ENCODE data around the gene P3H3.

Gene P3H3

DNA sequence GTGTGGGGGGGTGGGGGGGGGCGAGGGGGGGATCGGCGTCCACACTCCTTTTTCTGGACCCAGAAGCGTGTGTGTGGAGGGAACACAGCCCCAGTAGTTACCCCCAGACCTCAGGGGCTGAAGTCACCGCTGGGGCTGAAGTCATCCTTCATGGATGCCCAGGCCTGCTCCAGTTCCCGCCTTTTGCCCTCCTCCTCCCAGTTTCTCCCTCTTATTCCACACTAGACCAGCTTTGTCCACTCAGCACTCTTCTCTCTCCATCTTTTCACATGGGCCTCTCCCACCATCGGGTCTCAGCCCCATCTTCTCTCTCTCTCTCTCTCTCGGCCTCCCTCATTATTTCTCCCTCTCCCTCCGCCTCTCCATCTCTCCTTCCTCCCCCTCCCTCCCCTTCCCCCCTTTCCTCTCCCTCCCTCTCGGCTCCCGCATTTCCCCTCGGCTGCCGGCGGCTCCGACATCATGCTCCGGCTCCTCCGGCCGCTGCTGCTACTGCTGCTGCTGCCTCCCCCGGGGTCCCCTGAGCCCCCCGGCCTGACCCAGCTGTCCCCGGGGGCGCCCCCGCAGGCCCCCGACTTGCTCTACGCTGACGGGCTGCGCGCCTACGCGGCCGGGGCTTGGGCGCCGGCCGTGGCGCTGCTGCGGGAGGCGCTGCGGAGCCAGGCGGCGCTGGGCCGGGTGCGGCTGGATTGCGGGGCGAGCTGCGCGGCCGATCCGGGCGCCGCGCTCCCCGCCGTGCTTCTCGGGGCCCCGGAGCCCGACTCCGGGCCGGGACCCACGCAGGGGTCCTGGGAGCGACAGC lies at the start of gene P3H3:
Gene P3H3 (plus strand): TSS at position 426 of the 799 bp plus-strand sequence. CDS start 34 bp downstream, at position 460.
- DNase-seq (ENCODE audit: low read depth in 1 of 2, low spot score in 1 of 2) = no peak

DNA sequence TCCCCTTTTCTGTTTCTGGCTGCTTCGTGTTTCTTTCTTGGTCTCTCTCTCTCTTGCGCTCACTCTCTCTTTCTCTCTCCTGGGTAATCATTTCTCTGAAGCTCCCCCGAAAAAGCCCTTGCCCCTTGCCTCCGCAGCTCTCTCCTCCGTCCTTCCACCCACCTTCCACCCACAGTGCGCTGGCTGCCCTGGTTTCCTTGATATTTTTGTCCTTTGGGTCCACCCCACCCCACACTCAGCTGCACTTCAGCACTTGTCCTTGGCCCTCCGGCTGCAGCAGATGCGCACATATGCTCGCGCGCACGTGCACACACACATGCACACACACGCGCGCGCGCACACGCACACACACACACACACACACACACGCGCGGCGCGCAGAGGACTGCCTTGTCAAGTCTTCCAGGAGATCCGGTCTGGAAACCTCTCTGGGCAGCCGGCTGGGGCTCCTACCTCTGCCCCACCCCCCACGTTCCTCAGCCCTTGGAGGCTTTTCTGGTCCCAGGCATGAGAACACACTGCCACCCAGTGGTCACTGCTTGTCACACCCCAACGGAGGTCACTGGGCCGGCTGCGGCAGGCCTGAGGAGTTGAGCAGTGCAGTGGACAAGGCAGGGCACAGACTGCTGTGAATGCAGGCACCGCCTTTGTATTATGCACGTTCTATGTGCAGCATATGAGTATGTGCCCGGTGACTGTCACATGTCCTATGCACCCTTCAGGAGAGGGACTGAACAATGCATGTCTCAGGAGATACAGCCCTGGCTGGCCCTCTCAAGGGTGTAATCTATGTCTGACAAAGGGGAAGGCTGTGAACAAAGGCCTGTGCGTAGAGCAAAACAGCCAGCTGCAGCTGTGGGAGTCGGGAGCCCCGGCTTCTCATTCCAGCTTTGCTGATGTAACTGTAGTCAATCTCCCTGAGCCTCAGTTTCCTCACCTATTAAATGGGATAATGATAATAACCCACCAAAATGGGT lies 49.3 kb upstream of the P3H3 start:
- DNase-seq (ENCODE audit: low read depth in 1 of 2, low spot score in 1 of 2) = peak; percentile 77 to 86

GRCh38 chr12:6779708-6780432 lies 48.3 kb upstream of the P3H3 start:
- DNase-seq (ENCODE audit: low read depth in 1 of 2, low spot score in 1 of 2) = no peak

DNA sequence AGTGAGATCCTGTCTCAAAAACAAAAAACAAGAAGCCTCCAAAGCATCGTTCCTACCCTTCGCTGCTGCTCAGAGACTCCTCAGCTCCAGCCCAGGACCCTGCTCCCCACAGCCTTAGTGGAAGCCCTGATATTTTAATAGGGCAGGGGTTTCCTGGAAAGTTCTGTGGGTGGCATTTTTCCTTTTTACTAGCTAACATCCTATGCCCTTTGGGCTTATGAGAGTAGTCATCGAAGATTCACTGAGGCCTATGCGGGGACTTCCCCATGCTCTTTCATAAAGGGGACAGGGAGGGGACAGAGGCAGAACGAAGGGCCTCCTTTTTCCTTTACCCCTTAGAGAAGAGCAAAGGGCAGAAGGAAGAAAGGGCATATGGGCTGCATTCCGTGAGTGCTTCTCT lies 47.6 kb upstream of the P3H3 start:
- no peak for DNase-seq (ENCODE audit: low read depth in 1 of 2, low spot score in 1 of 2)

DNA sequence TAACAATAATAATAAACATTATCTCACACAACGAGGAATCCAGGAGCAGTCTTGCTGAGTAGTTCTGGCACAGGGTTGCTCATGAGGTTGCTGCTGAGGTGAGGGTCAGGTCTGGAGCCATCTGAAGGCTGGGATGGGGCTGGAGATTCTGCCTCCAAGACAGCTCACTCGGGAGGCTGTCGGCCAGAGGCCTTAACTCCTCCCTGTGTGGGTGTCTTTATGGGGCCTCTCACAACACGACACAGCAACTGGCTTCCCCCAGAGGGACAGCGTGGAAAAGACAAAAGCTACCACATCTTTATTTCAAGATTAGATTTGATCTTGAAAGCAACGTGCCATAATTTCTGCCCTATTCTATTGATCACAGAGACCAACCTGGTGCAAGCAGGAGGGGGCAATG lies 46.1 kb upstream of the P3H3 start:
- no peak for DNase-seq (ENCODE audit: low read depth in 1 of 2, low spot score in 1 of 2)

DNA sequence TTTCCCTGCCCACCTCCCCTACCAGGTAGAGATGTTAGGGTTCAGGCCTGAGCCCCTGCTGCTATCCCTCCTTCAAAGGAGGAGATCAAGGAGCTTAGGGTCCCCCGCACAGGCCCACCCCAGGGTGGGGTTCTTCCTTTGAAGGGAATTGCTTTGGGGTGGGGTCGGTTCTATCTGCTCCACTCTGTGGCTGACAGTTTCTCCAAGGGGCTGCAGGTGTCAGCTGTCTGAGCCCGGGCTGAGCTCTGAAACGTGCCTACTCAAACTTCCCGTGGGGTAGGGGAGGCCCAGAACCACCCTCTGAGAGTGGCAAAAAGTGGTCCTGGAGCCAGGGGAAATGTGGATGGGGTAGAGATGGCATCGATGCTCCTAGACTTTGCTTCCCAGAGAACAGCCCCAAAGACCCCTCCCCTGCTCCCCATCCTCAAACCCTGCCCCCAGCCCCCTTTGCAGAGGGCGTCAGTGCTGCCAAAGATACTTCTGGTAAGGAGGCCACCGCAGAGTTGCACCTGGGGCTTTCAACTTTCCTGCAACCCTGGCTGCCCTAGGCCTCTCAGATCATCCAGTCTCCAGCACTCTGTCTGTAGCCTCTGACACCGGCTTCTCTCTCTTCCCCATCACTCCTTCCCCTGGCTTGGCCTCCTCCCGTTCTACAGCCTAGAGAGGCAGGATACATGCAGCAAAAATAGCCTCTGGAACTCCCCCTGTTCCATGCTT lies 45.2 kb upstream of the P3H3 start:
- no peak for DNase-seq (ENCODE audit: low read depth in 1 of 2, low spot score in 1 of 2)

DNA sequence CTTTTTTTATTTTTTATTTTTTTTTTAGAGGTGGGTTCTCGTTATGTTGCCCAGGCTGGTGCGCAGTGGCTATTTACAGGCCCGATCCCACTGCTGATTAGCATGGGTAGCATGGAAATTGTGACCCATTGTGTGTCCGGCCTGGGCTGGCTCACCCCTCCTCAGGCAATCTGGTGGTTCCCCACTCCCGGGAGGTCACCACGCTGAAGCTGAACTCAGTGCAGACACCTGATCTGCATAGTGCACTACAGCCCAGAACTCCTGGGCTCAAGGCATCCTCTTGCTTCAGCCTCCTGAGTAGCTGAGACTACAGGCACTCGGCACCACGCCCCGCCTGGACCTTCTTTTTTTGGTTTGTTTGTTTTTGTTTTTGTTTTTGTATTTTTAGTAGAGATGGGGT lies 44.4 kb upstream of the P3H3 start:
- no peak for DNase-seq (ENCODE audit: low read depth in 1 of 2, low spot score in 1 of 2)

DNA sequence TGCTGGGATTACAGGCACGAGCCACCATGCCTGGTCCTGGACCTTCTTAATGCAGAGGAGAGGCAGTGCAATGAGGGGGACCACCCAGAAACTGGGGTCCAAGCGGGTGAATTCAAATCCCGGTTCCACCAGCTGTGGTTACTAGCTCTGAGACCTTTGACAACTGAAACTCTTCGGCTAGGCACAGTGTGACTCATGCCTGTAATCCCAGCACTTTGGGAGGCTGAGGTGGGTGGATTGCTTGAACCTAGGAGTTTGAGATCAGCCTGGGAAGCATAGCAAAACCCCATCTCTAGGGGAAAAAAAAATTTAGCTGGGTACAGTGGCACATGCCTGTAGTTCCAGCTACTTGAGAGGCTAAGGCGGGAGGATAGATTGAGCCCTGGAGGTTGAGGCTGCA lies 43.9 kb upstream of the P3H3 start:
- no peak for DNase-seq (ENCODE audit: low read depth in 1 of 2, low spot score in 1 of 2)

DNA sequence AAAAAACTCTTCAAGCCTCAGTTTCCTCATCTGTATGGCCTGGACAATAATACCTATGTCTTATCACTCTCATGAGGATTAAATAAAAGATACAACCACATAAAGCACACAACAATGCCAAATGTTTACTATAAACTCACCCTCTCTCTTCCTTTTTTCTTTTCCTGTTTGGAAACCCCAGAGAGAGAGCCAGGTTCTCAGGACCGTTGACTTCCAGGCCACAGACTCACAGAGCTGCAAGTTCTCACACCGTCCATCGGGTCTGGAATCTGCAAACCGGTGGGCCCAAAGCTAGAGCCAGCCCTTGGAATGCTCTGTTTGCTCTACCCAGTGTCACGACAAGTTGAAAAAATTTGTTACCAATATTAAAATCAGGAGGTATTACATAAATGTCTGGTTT lies 43.4 kb upstream of the P3H3 start:
- no peak for DNase-seq (ENCODE audit: low read depth in 1 of 2, low spot score in 1 of 2)

- no peak for DNase-seq (ENCODE audit: low read depth in 1 of 2, low spot score in 1 of 2)
These were observed 41.7 kb upstream of the P3H3 start for GRCh38 chr12:6786416-6787094.

DNA sequence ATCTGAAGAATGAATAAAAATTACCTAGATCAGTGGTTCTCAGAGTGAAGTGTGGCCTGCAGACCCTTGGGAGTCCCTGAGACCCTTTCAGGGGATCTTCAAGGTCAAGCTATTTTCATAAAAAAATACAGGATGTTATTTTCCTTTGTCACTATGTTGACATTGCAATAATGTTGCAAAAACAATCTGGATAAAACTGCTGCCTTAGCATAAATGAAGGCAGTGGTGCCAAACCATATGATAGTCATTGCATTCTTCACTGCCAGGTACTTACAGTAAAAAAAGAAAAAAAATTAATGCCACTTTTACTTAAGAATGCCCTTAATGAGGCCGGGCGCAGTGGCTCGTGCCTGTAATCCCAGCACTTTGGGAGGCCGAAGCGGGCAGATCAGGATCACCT lies 40.9 kb upstream of the P3H3 start:
- DNase-seq (ENCODE audit: low read depth in 1 of 2, low spot score in 1 of 2) = no peak

GRCh38 chr12:6788972-6789924 lies 39.0 kb upstream of the P3H3 start, which contains the start of gene CD4:
Gene CD4, plus strand, starts transcription at chr12:6789528. Its CDS starts 10,611 bp downstream, at chr12:6800139.
- DNase-seq (ENCODE audit: low read depth in 1 of 2, low spot score in 1 of 2) = peak in 1 of 2 donors; percentile 78

DNA sequence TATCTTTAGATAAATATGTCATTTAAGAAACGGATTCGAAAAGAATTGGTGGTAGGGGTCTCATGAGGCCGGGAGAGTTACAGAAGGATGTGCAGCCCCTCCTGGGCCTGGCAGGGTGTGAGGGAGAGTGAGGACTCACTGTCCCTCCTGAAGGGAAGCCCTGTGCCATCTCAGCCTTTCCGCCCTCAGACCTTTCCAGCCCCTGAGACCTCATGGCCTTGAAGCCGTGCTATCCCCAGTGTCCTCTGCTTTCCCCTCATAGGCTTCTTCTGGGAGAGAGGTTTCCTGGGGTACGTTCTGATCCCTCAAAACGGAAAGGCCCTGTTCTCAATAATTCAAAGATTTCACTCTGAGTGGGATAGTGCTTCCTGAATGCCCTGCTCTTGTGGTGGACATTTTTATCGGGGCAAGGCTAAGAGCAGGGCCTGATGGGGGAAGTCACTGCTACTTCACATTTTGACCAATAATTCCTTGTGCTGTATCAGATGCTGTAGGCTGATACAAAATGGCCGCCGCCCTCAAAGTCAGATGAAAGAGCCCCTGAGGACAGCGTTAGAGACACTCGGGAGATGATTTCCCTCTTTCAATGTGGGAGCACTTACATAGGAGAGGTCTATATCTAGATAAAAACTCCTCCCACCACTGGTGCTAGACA lies 37.6 kb upstream of the P3H3 start:
- DNase-seq (ENCODE audit: low read depth in 1 of 2, low spot score in 1 of 2) = no peak

DNA sequence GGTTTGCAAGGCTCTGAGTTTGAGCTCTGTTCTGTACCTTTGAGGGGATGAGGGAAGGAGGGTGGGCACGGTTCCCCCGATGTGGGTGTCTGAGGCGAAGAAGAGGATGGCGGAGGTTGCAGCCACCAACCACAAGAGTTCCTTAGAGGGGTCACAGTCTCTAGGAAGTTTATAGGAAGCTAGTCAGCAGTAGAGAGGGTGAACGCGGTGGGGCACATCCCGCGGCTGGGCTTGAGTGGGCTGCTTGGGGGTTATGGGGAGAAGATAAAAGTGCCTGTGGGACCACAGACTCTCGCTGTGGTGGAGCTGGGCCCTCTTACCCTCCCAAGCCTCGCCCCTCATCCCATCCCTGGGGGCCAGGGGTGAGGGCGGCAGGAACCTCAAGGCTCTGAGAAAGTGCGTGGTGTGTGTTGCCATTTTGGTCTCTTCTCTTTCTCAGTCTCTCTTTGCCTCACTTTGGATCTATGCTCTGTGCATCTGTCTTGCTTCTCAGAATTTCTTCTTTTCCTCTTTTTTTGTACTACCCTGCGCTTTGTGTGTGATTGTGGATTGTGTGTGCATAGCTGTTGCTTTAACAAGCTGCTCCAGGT lies 36.2 kb upstream of the P3H3 start:
- DNase-seq (ENCODE audit: low read depth in 1 of 2, low spot score in 1 of 2) = no peak

DNA sequence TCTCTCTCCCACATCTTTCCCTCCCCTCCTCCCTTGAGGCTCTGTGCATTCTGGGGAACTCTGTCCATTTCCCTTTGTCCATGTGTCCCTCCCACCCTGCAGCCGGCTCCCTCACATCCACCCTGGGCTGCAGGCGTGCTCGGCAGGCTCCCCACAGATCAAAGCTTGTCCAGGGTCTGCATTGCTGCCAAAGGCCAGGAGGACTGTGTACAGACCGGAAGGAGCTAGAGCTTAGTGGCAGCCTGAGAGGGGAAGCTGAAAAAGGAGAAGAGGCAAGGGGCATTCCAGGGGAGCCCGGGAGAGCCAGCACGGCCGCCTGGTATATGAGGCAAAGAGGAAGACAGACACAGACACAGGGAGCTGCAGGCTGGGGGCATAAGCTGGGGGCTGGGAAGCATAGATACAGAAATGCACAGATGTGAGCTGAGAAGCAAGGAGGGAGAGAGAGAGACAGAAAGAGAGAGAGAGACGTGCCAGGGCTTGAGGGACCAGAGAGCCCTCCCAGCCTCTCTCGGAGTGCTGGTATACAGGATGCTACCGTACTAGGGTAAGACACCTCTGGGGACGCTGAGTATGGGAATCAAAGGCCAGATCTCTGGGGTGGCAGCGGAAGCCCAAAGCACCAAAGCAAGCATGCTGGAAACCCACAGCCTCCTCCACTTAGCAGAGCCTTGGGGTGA lies 35.5 kb upstream of the P3H3 start:
- DNase-seq (ENCODE audit: low read depth in 1 of 2, low spot score in 1 of 2) = no peak

DNA sequence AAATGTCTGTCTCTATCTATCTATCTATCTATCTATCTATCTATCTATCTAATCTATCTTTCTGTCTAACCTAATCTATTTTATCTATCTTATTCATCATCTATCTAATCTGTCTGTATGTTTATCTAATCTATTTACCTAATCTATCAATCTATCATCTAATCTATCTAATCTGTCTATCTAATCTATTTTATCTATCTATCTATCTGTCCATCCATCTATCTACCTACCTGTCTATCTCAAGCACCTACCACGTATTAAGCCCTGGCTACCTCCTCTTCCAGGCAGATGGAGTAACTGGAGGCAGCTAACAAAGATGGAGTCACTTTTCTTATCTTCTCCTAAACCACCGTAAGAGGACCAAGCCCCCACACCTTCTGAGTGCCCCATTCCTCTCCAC lies 33.1 kb upstream of the P3H3 start:
- DNase-seq (ENCODE audit: low read depth in 1 of 2, low spot score in 1 of 2) = no peak

DNA sequence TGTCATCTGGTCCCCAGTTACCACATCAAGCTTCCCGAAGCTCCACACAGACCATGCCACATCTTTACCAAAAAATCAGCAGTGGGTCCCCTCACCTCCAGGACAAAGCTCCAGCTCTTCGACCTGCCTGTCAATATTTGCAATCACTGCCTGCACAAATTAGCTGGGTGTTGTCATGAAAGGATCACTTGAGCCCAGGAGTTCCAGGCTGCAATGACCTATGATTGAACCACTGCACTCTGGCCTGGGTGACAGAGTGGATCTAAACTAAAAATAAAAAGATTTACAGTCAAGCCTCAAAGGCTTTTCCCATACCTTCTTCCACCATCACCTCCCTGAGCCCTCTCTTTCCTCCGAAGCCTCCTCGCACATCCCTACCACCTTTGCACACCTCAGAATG lies 31.6 kb upstream of the P3H3 start:
- DNase-seq (ENCODE audit: low read depth in 1 of 2, low spot score in 1 of 2) = no peak

GRCh38 chr12:6799147-6799546 lies 29.1 kb upstream of the P3H3 start:
- DNase-seq (ENCODE audit: low read depth in 1 of 2, low spot score in 1 of 2) = no peak

Measured in activated CD4-positive, alpha-beta T cell treated with anti-CD3 and anti-CD28 coated beads, Interleukin-2, amount 50 U/mL, for 24 hours (primary cell).